ENCODE results near the gene KIAA1217.

KIAA1217 gene

GRCh38 chr10:24406809-24407483 lies 198.0 kb downstream of the KIAA1217 start:
- no peak for DNase-seq (ENCODE audit: low read depth)

- DNase-seq (ENCODE audit: low read depth), result no peak
Observed at GRCh38 chr10:24407928-24408327, 199.0 kb downstream of the KIAA1217 start.

- no peak for DNase-seq (ENCODE audit: low read depth)
Observed at GRCh38 chr10:24408365-24408764, 199.4 kb downstream of the KIAA1217 start.

- no peak for DNase-seq (ENCODE audit: low read depth)
Observed at GRCh38 chr10:24414597-24414996, 205.7 kb downstream of the KIAA1217 start.

- no peak for DNase-seq (ENCODE audit: low read depth)
Observed at GRCh38 chr10:24415455-24416125, 206.7 kb downstream of the KIAA1217 start.

GRCh38 chr10:24416248-24416647 lies 207.3 kb downstream of the KIAA1217 start:
- no peak for DNase-seq (ENCODE audit: low read depth)

GRCh38 chr10:24417053-24417452 lies 208.1 kb downstream of the KIAA1217 start:
- DNase-seq (ENCODE audit: low read depth), result no peak

GRCh38 chr10:24418532-24418931 lies 209.6 kb downstream of the KIAA1217 start:
- DNase-seq (ENCODE audit: low read depth), result no peak

- no peak for DNase-seq (ENCODE audit: low read depth)
Observed at GRCh38 chr10:24419066-24419465, 210.1 kb downstream of the KIAA1217 start.

GRCh38 chr10:24425151-24425550 lies 216.2 kb downstream of the KIAA1217 start:
- DNase-seq (ENCODE audit: low read depth), result no peak

- no peak for DNase-seq (ENCODE audit: low read depth)
Observed at GRCh38 chr10:24427678-24428409, 218.9 kb downstream of the KIAA1217 start.

- no peak for DNase-seq (ENCODE audit: low read depth)
Observed at GRCh38 chr10:24428410-24428782, 219.5 kb downstream of the KIAA1217 start.

- DNase-seq (ENCODE audit: low read depth), result no peak
Observed at GRCh38 chr10:24430591-24430990, 221.7 kb downstream of the KIAA1217 start.

GRCh38 chr10:24432478-24433416 lies 223.8 kb downstream of the KIAA1217 start:
- no peak for DNase-seq (ENCODE audit: low read depth)

GRCh38 chr10:24433705-24434104 lies 224.8 kb downstream of the KIAA1217 start:
- no peak for DNase-seq (ENCODE audit: low read depth)

- DNase-seq (ENCODE audit: low read depth), result no peak
Observed at GRCh38 chr10:24434961-24435360, 226.0 kb downstream of the KIAA1217 start.

GRCh38 chr10:24435374-24435773 lies 226.4 kb downstream of the KIAA1217 start:
- DNase-seq (ENCODE audit: low read depth), result no peak

- DNase-seq (ENCODE audit: low read depth), result no peak
Observed at GRCh38 chr10:24437302-24437701, 228.4 kb downstream of the KIAA1217 start.

GRCh38 chr10:24438800-24439199 lies 229.9 kb downstream of the KIAA1217 start:
- no peak for DNase-seq (ENCODE audit: low read depth)

GRCh38 chr10:24439935-24440334 lies 231.0 kb downstream of the KIAA1217 start:
- no peak for DNase-seq (ENCODE audit: low read depth)

GRCh38 chr10:24440817-24441797 lies 232.2 kb downstream of the KIAA1217 start:
- no peak for DNase-seq (ENCODE audit: low read depth)

Measured in stimulated activated CD4-positive, alpha-beta T cell treated with anti-CD3 and anti-CD28 coated beads, Interleukin-2, amount 100 ng/mL, for 4 hours (primary cell).